Body of pancreas (tissue), 4 donors: ENCODE data around the gene MPO. TPM values are rescaled to one million over a fixed set of nuclear protein-coding genes. Genes with fewer than 3 reads are reported as not detected.

Source experiments
- ATAC-seq: fragments of 150-250 bp; one replicate; pipeline ENCODE4 v1.9.1; 2016
- DNase-seq, 4 donors: peaks; one replicate each; pipeline ENCODE4 v3.0.0-alpha.2; 2019
- H3K27ac ChIP-seq, 4 donors: fragments of 200-600 bp; sonication (generic); 1 replicate in 3 of 4; 2 replicates in 1 of 4; pipeline versions ENCODE4 v1.5.1 to v1.6.1; 2016 to 2019; ENCODE audit warnings: mild to moderate bottlenecking in 1 of 4, mixed read lengths in 1 of 4, moderate library complexity in 1 of 4
- H3K27me3 ChIP-seq, 2 donors: fragments of 200-600 bp; sonication (generic); one replicate each; pipeline ENCODE4 v1.6.0; 2016; ENCODE audit warnings: mild to moderate bottlenecking in 1 of 2
- H3K36me3 ChIP-seq, 2 donors: fragments of 200-600 bp; sonication (generic); replicated peaks in 1 of 2; 2 replicates each; pipeline ENCODE4 v1.5.1; 2016; ENCODE audit warnings: low read depth in 2 of 2; ENCODE audit not compliant: insufficient read depth in 1 of 2
- H3K4me1 ChIP-seq: fragments of 200-600 bp; sonication (generic); one replicate; pipeline ENCODE4 v1.6.0; 2016
- H3K4me3 ChIP-seq, 2 donors: fragments of 200-600 bp; sonication (generic); 1 replicate in 1 of 2; 2 replicates in 1 of 2; pipeline ENCODE4 v1.5.1; 2016 to 2019
- H3K9me3 ChIP-seq, 3 donors: fragments of 200-600 bp; sonication (generic); 1 replicate in 2 of 3; 2 replicates in 1 of 3; pipeline ENCODE4 v1.5.1; 2016
- CTCF ChIP-seq, 7 experiments: fragments of 450-650 bp in 4 of 7; fragments of 200-600 bp in 3 of 7; sonication (generic) in 3 of 7; IDR thresholded peaks; one replicate each; pipeline ENCODE4 v1.5.1; 2016 to 2019; ENCODE audit warnings: antibody characterized with exemption in 7 of 7
- POLR2A ChIP-seq, 3 donors: fragments of 450-650 bp; IDR thresholded peaks; one replicate each; pipeline ENCODE4 v1.6.1; 2016; ENCODE audit warnings: antibody characterized with exemption in 3 of 3, mild to moderate bottlenecking in 2 of 3
- WGBS, 2 donors: methylation state at CpG; one replicate each; pipeline ENCODE4 v1.1.5; 2017; 5-methylcytosine and 5-hydroxymethylcytosine counted together
- intact Hi-C: fragments of 100-400 bp; cut with DNase I; formaldehyde crosslinking; loops from one replicate; pipeline ENCODE4 v1.15.1; 2023
- total RNA-seq, 2 donors: library from RNA; depleted of rRNA; stranded (reverse); fragments of >200 nt; gene quantifications; one replicate each; pipeline ENCODE4 v1.1.0, GENCODE V29; 2016

Gene MPO
- total RNA-seq, 2 donors from 2014 or later = not detected

- Histone ChIP-seq H3K4me1 (no peaks in the 10 kb centered on the region), H3K4me3 (no peak within 1 kb of the TSS), H3K9me3 (no peaks in the 10 kb centered on the region), H3K27me3 (no peaks in the 10 kb centered on the region), H3K27ac (no peak within 1 kb of the TSS), H3K36me3 (no peaks in the 10 kb centered on the region)
- no peak for TF ChIP-seq POLR2A (IDR thresholded peaks at IDR 0.05)
- TF ChIP-seq CTCF (IDR thresholded peaks at IDR 0.05) = no peak
- DNase-seq = no peak
- intact Hi-C loops = no loop called here
- ATAC-seq = no peak
- 65 to 70% methylated on average over 5 of the region's 5 CpGs for WGBS, 2 donors
Observed at GRCh38 chr17:58238147-58238634, 42.5 kb downstream of the MPO start, which contains the start of gene LPO. LPO (plus strand) TSS chr17:58238584; CDS start chr17:58242980, 4,396 bp downstream.

- H3K27me3 ChIP-seq = no peaks in the 10 kb centered on the region
- TF ChIP-seq POLR2A (IDR thresholded peaks at IDR 0.05) = no peak
- TF ChIP-seq CTCF (IDR thresholded peaks at IDR 0.05) = no peak
- no peaks in the 10 kb centered on the region for H3K36me3 ChIP-seq
- no peaks in the 10 kb centered on the region for H3K9me3 ChIP-seq
- H3K4me1 ChIP-seq = no peaks in the 10 kb centered on the region
- no peak overlapping the region for H3K4me3 ChIP-seq
- intact Hi-C loops = no loop called here
- DNase-seq (no peak), ATAC-seq (no peak)
- no peak overlapping the region for H3K27ac ChIP-seq
- WGBS, 2 donors = 72 to 75% methylated on average over 2 of the region's 2 CpGs
Observed at GRCh38 chr17:58236394-58236793, 44.3 kb downstream of the MPO start.

- H3K27me3 ChIP-seq = no peaks in the 10 kb centered on the region
- TF ChIP-seq CTCF (IDR thresholded peaks at IDR 0.05) = no peak
- no peak for TF ChIP-seq POLR2A (IDR thresholded peaks at IDR 0.05)
- no peak for DNase-seq
Observed at GRCh38 chr17:58235821-58236220, 44.9 kb downstream of the MPO start.

GRCh38 chr17:58234512-58234911 lies 46.2 kb downstream of the MPO start:
- H3K4me3 ChIP-seq = no peak overlapping the region
- whole genome bisulfite sequencing, 2 donors = 66 to 72% methylated on average over 3 of the region's 3 CpGs
- no peak overlapping the region for H3K27ac ChIP-seq
- H3K36me3 ChIP-seq = no peaks in the 10 kb centered on the region
- no peak for DNase-seq
- ATAC-seq = no peak
- TF ChIP-seq POLR2A (IDR thresholded peaks at IDR 0.05) (no peak), CTCF (IDR thresholded peaks at IDR 0.05) (no peak)
- intact Hi-C loops = no loop called here
- H3K4me1 ChIP-seq = no peaks in the 10 kb centered on the region
- no peaks in the 10 kb centered on the region for H3K9me3 ChIP-seq
- H3K27me3 ChIP-seq = no peaks in the 10 kb centered on the region

More at GRCh38 chr17:58235821-58236220, 44.9 kb downstream of the MPO start:
- WGBS, 2 donors = 79 to 92% methylated on average over 1 of the region's 1 CpG
- Histone ChIP-seq H3K4me3 (no peak overlapping the region), H3K9me3 (no peaks in the 10 kb centered on the region), H3K27ac (no peak overlapping the region), H3K36me3 (no peaks in the 10 kb centered on the region), H3K4me1 (no peaks in the 10 kb centered on the region)
- intact Hi-C loops = no loop called here
- no peak for ATAC-seq

- Histone ChIP-seq H3K27me3 (no peaks in the 10 kb centered on the region), H3K9me3 (no peaks in the 10 kb centered on the region), H3K27ac (no peak overlapping the region), H3K4me1 (no peaks in the 10 kb centered on the region), H3K36me3 (no peaks in the 10 kb centered on the region), H3K4me3 (no peak overlapping the region)
- WGBS, 2 donors = 75 to 83% methylated on average over 3 of the region's 3 CpGs
- intact Hi-C loops = no loop called here
- ATAC-seq (no peak), DNase-seq (no peak)
- TF ChIP-seq CTCF (IDR thresholded peaks at IDR 0.05) (no peak), POLR2A (IDR thresholded peaks at IDR 0.05) (no peak)
Observed at GRCh38 chr17:58233543-58233942, 47.2 kb downstream of the MPO start.
